ENCODE measurements around the gene MED23.

The MED23 gene, protein sequence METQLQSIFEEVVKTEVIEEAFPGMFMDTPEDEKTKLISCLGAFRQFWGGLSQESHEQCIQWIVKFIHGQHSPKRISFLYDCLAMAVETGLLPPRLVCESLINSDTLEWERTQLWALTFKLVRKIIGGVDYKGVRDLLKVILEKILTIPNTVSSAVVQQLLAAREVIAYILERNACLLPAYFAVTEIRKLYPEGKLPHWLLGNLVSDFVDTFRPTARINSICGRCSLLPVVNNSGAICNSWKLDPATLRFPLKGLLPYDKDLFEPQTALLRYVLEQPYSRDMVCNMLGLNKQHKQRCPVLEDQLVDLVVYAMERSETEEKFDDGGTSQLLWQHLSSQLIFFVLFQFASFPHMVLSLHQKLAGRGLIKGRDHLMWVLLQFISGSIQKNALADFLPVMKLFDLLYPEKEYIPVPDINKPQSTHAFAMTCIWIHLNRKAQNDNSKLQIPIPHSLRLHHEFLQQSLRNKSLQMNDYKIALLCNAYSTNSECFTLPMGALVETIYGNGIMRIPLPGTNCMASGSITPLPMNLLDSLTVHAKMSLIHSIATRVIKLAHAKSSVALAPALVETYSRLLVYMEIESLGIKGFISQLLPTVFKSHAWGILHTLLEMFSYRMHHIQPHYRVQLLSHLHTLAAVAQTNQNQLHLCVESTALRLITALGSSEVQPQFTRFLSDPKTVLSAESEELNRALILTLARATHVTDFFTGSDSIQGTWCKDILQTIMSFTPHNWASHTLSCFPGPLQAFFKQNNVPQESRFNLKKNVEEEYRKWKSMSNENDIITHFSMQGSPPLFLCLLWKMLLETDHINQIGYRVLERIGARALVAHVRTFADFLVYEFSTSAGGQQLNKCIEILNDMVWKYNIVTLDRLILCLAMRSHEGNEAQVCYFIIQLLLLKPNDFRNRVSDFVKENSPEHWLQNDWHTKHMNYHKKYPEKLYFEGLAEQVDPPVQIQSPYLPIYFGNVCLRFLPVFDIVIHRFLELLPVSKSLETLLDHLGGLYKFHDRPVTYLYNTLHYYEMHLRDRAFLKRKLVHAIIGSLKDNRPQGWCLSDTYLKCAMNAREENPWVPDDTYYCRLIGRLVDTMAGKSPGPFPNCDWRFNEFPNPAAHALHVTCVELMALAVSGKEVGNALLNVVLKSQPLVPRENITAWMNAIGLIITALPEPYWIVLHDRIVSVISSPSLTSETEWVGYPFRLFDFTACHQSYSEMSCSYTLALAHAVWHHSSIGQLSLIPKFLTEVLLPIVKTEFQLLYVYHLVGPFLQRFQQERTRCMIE (N-terminal part only)

DNA sequence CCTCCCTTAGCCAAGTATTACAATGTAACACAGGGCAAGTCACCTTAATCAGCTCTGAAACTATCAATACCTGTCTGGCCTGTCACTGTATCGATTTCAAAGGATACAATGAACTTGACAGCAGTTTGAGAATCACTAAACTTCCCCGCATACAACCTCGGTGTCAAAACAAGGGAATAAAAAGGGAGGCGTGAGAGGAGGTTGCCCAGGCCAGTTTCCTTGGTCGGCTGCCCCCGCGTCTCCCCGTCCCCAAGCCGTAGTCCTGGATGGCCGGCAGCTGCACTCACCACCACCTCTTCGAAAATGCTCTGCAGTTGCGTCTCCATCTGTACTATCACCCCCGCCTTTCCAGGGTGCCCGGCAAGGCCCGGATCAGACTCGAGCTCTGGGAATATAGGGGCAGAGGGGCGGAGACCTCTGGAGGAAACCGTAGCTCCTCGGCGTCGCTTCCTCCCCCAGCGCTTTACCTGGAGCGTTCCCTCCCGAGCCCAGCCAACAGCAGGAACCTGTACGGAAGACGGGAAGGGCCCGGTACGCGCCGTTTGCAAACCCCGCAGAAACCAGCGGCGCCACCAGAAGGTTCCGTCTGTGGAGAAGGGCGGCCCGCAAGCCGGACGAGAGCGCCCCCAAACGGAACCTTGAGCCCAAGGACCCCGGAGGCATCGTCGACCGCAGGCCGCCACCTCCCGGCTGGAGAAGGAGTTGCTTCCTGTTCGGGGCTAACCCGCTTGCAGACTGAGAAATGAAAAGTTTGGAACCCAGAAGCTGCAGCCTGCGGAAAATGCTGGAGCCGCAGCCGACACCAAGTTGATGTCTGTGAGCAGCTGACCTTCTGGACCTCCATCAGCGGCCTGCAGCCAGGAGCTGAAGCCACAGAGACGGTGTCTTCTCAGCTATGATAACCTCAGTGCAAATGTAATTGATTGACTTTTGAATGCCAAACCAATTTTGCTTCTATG is at the start of gene MED23:
MED23 (minus strand) TSS at position 519 of the 959 bp plus-strand sequence; CDS start at position 326, 193 bp downstream.
- FAIRE-seq (peak; percentile 95), DNase-seq (ENCODE audit: insufficient read length, low spot score) (peak; percentile 60)

DNA sequence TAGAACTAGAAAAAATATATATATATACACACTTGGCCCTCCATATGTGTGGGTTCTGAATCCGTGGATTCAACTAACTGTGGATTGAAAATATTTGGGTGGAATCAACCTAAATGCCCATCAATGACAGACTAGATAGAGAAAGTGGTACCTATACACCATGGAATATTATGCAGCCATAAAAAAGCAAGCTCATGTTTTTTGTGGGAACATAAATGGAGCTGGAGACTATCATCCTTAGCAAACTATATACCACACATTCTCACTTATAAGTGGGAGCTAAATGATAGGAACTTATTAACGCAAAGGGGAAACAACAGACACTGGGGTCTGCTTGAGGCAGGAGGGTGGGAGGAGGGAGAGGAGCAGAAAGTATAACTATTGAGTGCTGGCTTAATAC is 45.1 kb upstream of the MED23 start:
- no peak for FAIRE-seq
- no peak for DNase-seq (ENCODE audit: insufficient read length, low spot score)

DNA sequence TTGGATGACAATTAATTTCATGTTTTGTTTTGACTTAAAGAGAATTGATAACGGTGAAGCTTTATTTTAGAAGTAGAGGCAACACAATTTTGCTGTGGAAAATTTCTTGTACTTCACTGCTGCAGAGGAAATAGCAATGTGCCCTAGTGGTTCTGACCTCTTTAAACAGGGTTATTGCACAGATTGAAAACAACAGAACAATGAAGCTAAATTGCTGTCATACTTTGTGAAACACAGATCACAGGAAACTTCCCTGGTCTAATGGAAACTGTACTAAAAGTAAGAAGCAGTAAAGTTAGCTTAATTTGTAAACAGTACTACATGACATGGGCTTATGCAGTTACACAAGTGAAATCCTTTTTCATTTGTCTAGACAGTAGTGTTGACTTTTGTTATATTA is 41.8 kb upstream of the MED23 start:
- DNase-seq (ENCODE audit: insufficient read length, low spot score) (no peak), FAIRE-seq (no peak)

DNA sequence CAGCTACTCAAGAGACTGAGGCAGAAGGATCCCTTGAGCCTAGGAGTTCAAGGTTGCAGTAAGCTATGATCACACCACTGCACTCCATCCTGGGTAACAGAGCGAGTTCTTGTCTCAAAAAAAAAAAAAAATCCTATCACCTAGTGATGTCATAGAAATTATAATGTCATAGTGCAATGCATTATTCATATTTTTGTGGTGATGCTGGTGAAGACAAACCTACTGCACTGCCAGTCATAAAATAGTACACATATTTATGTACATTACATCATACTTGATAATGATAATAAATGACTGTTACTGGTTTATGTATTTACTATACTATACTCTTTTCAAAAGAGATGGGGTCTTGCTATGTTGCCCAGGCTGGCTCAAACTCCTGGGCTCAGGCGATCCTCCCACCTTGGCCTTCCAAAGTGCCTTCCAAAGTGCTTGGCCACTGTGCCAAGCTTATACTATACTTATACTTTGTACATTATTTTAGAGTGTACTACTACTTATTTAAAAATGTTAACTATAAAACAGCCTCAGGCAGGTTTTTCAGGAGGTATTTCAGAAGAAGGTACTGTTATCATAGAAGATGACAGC is 35.6 kb upstream of the MED23 start:
- DNase-seq (ENCODE audit: insufficient read length, low spot score), result no peak
- no peak for FAIRE-seq

DNA sequence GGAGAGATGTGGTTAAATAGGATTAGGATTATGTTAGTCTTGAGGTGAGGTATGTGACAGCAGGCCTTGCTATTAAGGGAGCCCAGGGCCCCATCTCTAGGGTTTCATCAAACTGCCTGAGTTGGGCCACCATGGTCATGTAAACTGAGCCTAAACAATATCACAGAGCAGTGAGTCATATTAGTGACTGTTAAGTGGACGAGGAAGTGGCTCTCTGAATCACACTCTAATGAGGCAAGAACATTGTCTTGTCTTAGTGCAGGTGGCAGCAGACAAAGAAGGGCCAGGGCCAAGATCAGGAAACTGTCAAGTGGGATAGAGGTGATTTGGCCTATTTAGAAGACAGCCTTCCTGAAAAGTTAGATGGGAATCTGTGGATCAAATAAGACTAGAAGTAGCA is 32.2 kb upstream of the MED23 start:
- DNase-seq (ENCODE audit: insufficient read length, low spot score), result no peak
- FAIRE-seq, result no peak

DNA sequence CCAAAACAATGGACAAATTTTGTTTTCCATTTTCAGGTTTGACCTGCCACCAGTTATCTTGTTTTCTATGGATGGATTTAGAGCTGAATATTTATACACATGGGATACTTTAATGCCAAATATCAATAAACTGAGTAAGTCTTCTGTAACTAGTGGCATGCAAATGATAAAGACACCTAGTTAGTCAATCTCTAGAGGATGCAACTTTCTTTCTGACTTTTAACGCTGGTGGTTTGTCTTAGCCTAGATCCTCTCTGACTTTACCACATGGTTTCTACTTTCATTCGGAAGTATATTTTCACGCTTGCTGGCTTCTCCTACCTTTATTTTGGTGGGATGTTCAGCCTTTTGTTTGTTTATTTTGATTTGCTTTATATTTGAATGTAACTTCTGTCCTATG is 30.2 kb upstream of the MED23 start:
- FAIRE-seq, result no peak
- no peak for DNase-seq (ENCODE audit: insufficient read length, low spot score)

DNA sequence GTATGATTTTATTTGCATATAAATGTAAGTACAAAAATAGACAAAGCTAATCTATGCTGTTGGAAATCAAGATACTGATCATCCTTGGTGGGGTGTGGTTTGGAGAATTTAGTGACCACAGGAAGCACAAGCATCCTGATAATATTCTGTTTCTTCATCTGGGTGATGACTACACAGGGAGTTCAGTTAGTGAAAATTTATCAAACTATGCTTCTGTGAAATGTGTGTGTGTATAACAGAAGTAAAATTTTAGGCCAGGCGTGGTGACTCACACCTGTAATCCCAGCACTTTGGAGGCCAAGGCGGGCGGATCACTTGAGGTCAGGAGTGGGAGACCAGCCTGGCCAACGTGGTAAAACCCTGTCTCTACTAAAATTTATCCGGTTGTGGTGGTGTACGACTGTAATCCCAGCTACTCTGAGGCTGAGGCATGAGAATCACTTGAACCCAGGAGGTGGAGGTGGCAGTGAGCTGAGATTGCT is 29.6 kb upstream of the MED23 start:
- FAIRE-seq, result no peak
- DNase-seq (ENCODE audit: insufficient read length, low spot score), result no peak

DNA sequence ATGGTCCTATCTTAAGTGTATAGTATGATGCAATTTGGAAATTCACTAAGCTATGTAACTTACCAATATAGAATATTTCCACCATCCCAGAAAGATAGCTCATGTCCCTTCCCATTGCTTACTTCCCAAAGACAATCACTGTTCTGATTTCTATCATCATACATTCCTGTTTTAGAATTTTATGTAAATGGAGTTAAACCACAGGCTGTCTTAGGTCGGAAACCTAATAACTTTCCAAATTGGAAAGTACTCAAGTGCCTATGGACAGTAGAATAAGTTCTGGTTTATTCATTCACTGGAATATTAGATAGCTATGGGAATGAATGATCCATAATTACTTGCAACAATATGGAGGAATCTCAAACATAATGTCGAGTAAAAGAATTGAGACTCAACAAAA is 29.2 kb upstream of the MED23 start:
- DNase-seq (ENCODE audit: insufficient read length, low spot score), result no peak
- no peak for FAIRE-seq

DNA sequence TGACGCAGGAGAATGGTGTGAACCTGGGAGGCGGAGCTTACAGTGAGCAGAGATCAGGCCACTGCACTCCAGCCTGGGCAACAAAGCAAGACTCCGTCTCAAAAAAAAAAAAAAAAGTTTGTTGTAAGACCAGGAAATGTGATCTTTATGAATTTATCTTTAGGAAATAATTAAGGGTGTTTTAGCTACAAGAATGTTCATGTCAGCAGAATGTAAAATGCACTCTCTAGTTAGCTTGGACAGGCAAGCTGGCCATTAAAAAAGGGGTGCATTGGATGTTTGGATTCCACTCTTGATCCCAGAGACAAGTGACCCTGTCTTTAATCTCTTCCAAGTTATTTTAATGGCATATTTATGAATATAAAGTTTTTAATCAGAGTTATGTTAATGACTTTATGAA is 28.6 kb upstream of the MED23 start:
- FAIRE-seq, result no peak

DNA sequence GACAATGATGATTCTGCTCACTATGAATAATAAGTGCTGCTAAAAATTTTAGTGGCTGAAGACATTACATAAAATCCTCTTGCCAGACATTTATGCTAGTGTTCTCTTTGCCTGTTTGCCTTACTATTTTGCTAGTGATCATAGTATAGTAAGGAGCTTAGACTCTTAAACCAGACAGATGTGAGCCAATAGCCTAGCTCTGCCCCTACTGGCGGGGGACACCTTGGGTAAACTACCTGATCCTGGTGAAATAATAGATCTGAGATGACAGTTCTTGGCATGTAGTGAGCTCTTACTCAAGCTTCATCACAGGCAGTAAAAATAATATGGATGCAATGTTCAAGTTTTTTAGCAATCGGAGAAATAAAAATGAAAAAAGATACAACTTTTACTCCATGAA is 27.9 kb upstream of the MED23 start:
- DNase-seq (ENCODE audit: insufficient read length, low spot score) (no peak), FAIRE-seq (no peak)

More for the DNA sequence above, 28.6 kb upstream of the MED23 start:
- DNase-seq (ENCODE audit: insufficient read length, low spot score), result no peak

DNA sequence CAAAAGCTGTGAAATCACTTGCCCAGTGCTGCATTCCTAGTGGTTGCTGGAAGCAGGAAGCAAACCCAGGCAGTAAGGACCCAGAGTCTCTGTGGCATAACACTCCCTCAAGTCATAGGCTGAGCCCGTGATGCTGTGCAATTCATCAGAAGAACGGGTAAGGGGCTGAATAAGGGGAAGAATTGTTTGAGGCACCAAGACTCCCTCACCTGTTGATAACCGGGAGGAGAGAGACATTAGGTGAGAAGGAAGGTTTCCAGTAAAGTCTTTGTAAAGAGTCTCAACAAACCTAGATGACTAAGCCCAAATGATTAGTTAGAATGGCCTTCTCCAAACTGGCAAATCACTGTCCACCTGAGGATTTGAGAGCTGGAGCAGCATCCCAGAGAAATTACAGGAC is 27.3 kb upstream of the MED23 start:
- FAIRE-seq, result no peak
- DNase-seq (ENCODE audit: insufficient read length, low spot score), result no peak

DNA sequence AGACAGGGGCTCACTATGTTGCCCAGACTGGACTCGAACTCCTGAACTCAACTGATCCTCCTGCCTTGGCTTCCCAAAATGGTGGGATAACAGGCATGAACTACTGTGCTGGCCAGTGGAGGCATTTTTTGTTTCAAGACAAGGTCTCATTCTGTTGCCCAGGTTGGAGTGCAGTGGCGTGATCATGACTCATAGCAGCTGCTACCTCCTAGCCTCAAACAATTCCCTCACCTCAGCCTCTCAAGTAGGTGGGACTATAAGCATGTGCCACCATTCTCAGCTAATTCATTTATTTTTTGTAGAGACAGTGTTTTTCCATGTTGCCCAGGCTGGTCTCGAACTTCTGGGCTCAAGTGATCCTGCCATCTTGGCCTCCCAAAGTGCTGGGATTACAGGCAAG is 26.3 kb upstream of the MED23 start:
- DNase-seq (ENCODE audit: insufficient read length, low spot score), result no peak

DNA sequence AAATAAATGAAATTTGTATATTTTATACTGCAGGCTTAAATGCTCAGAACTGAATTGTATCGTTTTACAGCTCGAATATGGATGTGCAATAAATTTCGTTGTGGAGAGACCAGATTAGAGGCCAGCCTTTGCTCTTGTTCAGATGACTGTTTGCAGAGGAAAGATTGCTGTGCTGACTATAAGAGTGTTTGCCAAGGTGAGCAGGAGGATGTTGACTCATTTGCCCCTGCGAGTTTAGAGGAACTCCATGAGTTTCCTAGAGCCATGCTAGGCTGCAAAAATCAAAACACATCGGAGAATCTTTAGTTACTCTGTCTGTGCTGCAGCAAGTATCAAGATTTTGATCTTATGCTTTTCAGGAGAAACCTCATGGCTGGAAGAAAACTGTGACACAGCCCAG is 24.4 kb upstream of the MED23 start:
- FAIRE-seq (no peak), DNase-seq (ENCODE audit: insufficient read length, low spot score) (no peak)

More for the DNA sequence above, 26.3 kb upstream of the MED23 start:
- FAIRE-seq, result no peak

DNA sequence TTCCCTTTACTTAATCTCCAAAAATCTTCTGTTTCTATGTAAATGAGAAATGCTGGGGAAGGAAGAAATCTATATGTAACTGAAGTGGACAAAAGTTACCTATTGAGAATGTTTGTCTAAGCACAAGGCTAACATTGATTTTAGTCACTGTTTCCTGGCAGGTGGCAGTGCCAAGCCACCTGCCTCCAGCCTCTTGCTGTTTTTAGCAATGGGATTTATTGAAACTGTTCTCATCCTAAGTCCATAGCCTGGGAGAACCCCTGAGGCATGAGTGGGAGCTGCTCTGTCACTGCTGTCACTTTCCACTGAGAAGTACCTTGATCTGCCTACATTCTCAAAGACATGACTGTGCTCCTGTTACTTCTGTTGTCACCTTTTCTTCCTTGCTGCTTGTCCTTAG is 23.7 kb upstream of the MED23 start:
- no peak for DNase-seq (ENCODE audit: insufficient read length, low spot score)
- no peak for FAIRE-seq

DNA sequence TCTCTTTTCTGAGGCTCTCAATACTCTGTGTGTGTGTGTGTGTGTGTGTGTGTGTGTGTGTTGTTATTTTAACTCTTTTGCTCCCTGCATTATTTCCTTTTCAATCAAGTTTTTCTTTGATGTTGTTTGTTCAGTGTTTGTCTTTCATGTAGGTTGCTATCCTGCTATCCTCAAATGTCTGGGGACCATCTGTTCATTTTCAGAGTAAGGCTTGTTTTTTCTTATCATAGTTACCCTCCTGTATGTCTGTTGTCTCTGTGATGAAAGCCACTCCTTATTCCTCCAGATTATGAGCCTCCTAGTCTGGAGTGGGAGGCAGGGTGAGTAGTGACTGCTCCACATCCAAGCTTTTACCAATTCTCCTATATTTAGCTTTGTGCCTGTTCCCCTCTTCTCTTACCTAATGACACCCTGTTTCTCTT is 18.2 kb upstream of the MED23 start:
- FAIRE-seq (no peak), DNase-seq (ENCODE audit: insufficient read length, low spot score) (no peak)

DNA sequence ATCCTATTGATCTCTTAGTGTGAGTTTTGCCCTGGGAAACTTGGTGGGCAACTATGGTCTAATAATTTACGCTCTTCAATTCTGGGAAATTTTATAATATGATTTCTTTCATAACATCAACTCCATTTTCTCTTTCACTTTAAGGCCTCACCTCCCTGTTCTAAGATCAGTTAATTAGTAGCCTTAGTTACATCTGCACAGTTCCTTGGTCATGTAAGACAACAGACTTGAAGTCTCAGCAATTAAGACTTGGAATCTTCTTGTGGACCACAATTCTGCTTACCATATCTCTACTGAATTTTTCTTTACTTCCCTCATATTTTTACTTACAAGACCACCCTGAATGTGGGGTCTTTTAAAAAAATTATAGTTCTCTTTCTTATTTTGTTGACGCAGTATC is 17.8 kb upstream of the MED23 start:
- no peak for FAIRE-seq
- DNase-seq (ENCODE audit: insufficient read length, low spot score), result no peak

DNA sequence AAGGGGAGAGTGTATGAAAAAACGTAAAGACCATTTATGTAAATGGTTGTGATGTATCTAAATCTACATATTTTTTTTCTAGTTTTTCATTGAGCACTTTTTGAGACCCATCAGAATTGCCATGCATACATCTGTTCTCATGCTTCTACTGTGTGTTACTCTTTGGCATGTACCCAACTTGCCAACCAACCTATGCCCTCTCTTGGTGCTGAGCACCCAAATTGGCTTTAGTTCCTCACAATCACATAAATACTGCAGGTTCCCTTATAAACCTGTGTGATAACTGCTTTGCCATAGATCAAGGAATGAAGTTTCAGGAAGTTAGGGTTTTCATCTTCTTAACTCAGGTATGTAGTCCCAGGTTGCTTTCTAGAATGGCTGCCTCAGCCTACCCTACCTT is 16.9 kb upstream of the MED23 start:
- FAIRE-seq, result no peak
- no peak for DNase-seq (ENCODE audit: insufficient read length, low spot score)

DNA sequence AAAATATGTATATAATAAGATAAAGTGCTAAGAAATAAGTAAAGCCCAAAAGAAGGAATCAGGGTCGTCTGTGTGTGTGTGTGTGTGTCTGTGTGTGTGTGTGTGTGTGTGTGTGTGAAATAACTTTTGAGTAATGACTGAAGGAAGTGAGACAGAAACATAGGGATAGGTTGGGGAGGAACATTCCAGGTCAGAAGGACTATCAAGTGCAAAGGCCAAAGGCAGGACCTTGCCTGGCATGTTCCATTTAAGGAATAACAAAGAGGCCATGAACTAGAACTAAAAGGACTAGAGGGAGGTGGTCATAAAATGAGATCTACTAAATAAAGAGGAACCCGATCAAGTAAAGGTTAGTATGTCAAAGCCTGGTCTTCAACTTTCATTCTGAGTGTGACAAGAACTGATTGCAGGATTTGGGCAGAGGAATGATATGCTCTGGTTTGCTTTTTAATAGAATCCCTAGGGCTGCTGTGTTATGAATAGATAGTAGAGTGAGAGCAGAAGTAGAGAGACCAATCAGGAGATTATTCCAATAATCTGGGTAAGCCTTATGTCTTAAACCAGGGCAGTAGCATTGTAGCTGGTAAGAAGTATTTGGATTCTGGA is 15.9 kb upstream of the MED23 start:
- FAIRE-seq, result no peak
- DNase-seq (ENCODE audit: insufficient read length, low spot score), result no peak

Measured in GM19239 (cell line).